ENCODE data around the gene RGCC. TPM values are rescaled to one million over a fixed set of nuclear protein-coding genes. Genes with fewer than 3 reads are reported as not detected.
"Not testable (repeated sequence)": the region's sequence is repeated elsewhere in the genome, so short reads cannot be mapped to it uniquely, and the experiment has no call there.

RGCC gene
- total RNA-seq, 6 experiments from 2014 or later = 0.51 to 4.9 (median 2.3) TPM; not detected in 1

GRCh38 chr13:41418731-41419130 is 38.6 kb upstream of the RGCC start:
- no peaks in the 10 kb centered on the region for H3K27me3 ChIP-seq
- DNase-seq (no peak), ATAC-seq (no peak)
- 93% methylated on average over 2 of the region's 2 CpGs for WGBS (ENCODE audit: insufficient coverage, low coverage, low lambda C conversion rate, missing lambda C conversion rate)
- no peak overlapping the region for H3K4me3 ChIP-seq
- no peaks in the 10 kb centered on the region for H3K36me3 ChIP-seq
- no peak overlapping the region for H3K27ac ChIP-seq
- TF ChIP-seq CTCF (IDR thresholded peaks at IDR 0.05) = no peak
- TF ChIP-seq POLR2A (IDR thresholded peaks at IDR 0.05) = no peak
- intact Hi-C loops (cut with DNase I) = no loop called here
- H3K9me3 ChIP-seq = no peaks in the 10 kb centered on the region
- no peaks in the 10 kb centered on the region for H3K4me1 ChIP-seq

- no peak for TF ChIP-seq POLR2A (IDR thresholded peaks at IDR 0.05)
- no peak for TF ChIP-seq CTCF (IDR thresholded peaks at IDR 0.05)
- no peaks in the 10 kb centered on the region for H3K27me3 ChIP-seq
- intact Hi-C loops (cut with DNase I) = no loop called here
- DNase-seq = no peak
- H3K4me3 ChIP-seq = no peak overlapping the region
- no peaks in the 10 kb centered on the region for H3K4me1 ChIP-seq
- WGBS (ENCODE audit: insufficient coverage, low coverage, low lambda C conversion rate, missing lambda C conversion rate) = 70% methylated on average over 1 of the region's 1 CpG
- H3K27ac ChIP-seq = no peak overlapping the region
- no peaks in the 10 kb centered on the region for H3K36me3 ChIP-seq
- no peak for ATAC-seq
- H3K9me3 ChIP-seq = no peaks in the 10 kb centered on the region
Observed at GRCh38 chr13:41419206-41419605, 38.1 kb upstream of the RGCC start.

GRCh38 chr13:41420146-41420545 is 37.2 kb upstream of the RGCC start:
- Histone ChIP-seq H3K9me3 (no peaks in the 10 kb centered on the region), H3K27ac (no peak overlapping the region), H3K27me3 (no peaks in the 10 kb centered on the region), H3K4me3 (no peak overlapping the region), H3K36me3 (no peaks in the 10 kb centered on the region), H3K4me1 (no peaks in the 10 kb centered on the region)
- 46% methylated on average over 4 of the region's 4 CpGs for WGBS (ENCODE audit: insufficient coverage, low coverage, low lambda C conversion rate, missing lambda C conversion rate)
- no peak for TF ChIP-seq CTCF (IDR thresholded peaks at IDR 0.05)
- TF ChIP-seq POLR2A (IDR thresholded peaks at IDR 0.05) = no peak
- ATAC-seq (no peak), DNase-seq (no peak)
- intact Hi-C loops (cut with DNase I) = no loop called here

GRCh38 chr13:41421330-41421729 is 36.0 kb upstream of the RGCC start:
- H3K36me3 ChIP-seq; H3K4me1 ChIP-seq; H3K27me3 ChIP-seq; H3K4me3 ChIP-seq; intact Hi-C loops (cut with DNase I); ATAC-seq; DNase-seq; H3K9me3 ChIP-seq; H3K27ac ChIP-seq: not testable (repeated sequence)
- WGBS (ENCODE audit: insufficient coverage, low coverage, low lambda C conversion rate, missing lambda C conversion rate) = 60% methylated on average over 5 of the region's 6 CpGs

- 41% methylated on average over 3 of the region's 7 CpGs for WGBS (ENCODE audit: insufficient coverage, low coverage, low lambda C conversion rate, missing lambda C conversion rate)
- not testable (repeated sequence) for ATAC-seq, H3K9me3 ChIP-seq
Observed at GRCh38 chr13:41421983-41422382, 35.4 kb upstream of the RGCC start.

GRCh38 chr13:41423259-41423658 is 34.1 kb upstream of the RGCC start:
- WGBS (ENCODE audit: insufficient coverage, low coverage, low lambda C conversion rate, missing lambda C conversion rate) = 96% methylated on average over 7 of the region's 13 CpGs
- H3K9me3 ChIP-seq; DNase-seq; H3K4me1 ChIP-seq; ATAC-seq; H3K4me3 ChIP-seq; H3K27me3 ChIP-seq; H3K36me3 ChIP-seq; H3K27ac ChIP-seq; intact Hi-C loops (cut with DNase I): not testable (repeated sequence)

More at GRCh38 chr13:41421983-41422382, 35.4 kb upstream of the RGCC start:
- H3K27me3 ChIP-seq; H3K4me1 ChIP-seq; H3K27ac ChIP-seq; H3K4me3 ChIP-seq; intact Hi-C loops (cut with DNase I); DNase-seq; H3K36me3 ChIP-seq: not testable (repeated sequence)

GRCh38 chr13:41424675-41425074 is 32.7 kb upstream of the RGCC start:
- H3K27me3 ChIP-seq; H3K4me1 ChIP-seq; intact Hi-C loops (cut with DNase I); H3K27ac ChIP-seq; H3K36me3 ChIP-seq; H3K9me3 ChIP-seq; ATAC-seq; DNase-seq; H3K4me3 ChIP-seq: not testable (repeated sequence)
- 71% methylated on average over 6 of the region's 6 CpGs for WGBS (ENCODE audit: insufficient coverage, low coverage, low lambda C conversion rate, missing lambda C conversion rate)
